IMR-90 (cell line): ENCODE data around the gene MCF2L. TPM values are rescaled to one million over a fixed set of nuclear protein-coding genes. Genes with fewer than 3 reads are reported as not detected.

Experiments
- ATAC-seq: fragments of 200-7000 bp; cut with Tn5 transposase; 2 replicates; pipeline ENCODE4 v1.9.1; 2020; ENCODE audit warnings: low read depth, mild to moderate bottlenecking, moderate library complexity
- BruUV-seq: library from RNA; stranded (reverse); fragments of 400-500 nt; replicated peaks from 2 replicates; lab custom pipeline; 2021; lab: Mats Ljungman, UMichigan
- CTCF ChIA-PET: fragments of 300-600 bp; formaldehyde crosslinking; extraction: SDS; loops from one replicate; lab custom pipeline; 2021; ENCODE audit warnings: antibody characterized with exemption; lab: Yijun Ruan, JAX
- POLR2A ChIA-PET: fragments of 300-600 bp; sonication (Branson Sonifier 250); formaldehyde crosslinking; loops from one replicate; lab custom pipeline; 2022; ENCODE audit warnings: antibody characterized with exemption; ENCODE audit not compliant: unreplicated experiment; lab: Charles Lee
- DNase-seq: peaks from one replicate; pipeline ENCODE4 v3.0.0; 2013
- H2AFZ ChIP-seq: replicated peaks from 2 replicates; pipeline ENCODE3; 2013; ENCODE audit warnings: low read length, mild to moderate bottlenecking; ENCODE audit not compliant: poor library complexity
- H2AK5ac ChIP-seq: 2 replicates; pipeline ENCODE4 v1.6.1; 2013; ENCODE audit warnings: low read depth, low read length, inconsistent platforms
- H2AK9ac ChIP-seq: replicated peaks from 2 replicates; pipeline ENCODE3; 2013; ENCODE audit warnings: mild to moderate bottlenecking, low read depth, low read length, moderate library complexity; ENCODE audit not compliant: poor library complexity
- H2BK120ac ChIP-seq: 2 replicates; pipeline ENCODE4 v1.6.1; 2013; ENCODE audit warnings: low read depth, low read length, inconsistent platforms
- H2BK15ac ChIP-seq: 3 replicates; pipeline ENCODE4 v1.6.1; 2013; ENCODE audit warnings: low read depth, low read length, inconsistent platforms
- H2BK20ac ChIP-seq: 2 replicates; pipeline ENCODE4 v1.6.1; 2013; ENCODE audit warnings: low read depth, mild to moderate bottlenecking, inconsistent platforms, low read length, moderate library complexity
- H2BK5ac ChIP-seq: 2 replicates; pipeline ENCODE4 v1.6.1; 2013; ENCODE audit warnings: mild to moderate bottlenecking, low read depth, low read length, inconsistent platforms; ENCODE audit not compliant: poor library complexity, severe bottlenecking
- H3K14ac ChIP-seq: replicated peaks from 2 replicates; pipeline ENCODE4 v1.6.1; 2013; ENCODE audit warnings: low read depth, low read length, inconsistent platforms
- H3K18ac ChIP-seq: 2 replicates; pipeline ENCODE4 v1.6.1; 2013; ENCODE audit warnings: low read depth, low read length, control low read depth
- H3K23ac ChIP-seq: 2 replicates; pipeline ENCODE4 v1.6.1; 2013; ENCODE audit warnings: low read depth, low read length, inconsistent platforms
- H3K27ac ChIP-seq: 2 replicates; pipeline ENCODE4 v1.5.1; 2013; ENCODE audit warnings: mild to moderate bottlenecking, control low read depth, low read length; ENCODE audit not compliant: insufficient read depth
- H3K27me3 ChIP-seq: 2 replicates; pipeline ENCODE4 v1.6.1; 2013; ENCODE audit warnings: low read length; ENCODE audit not compliant: control insufficient read depth, insufficient read depth
- H3K36me3 ChIP-seq: 2 replicates; pipeline ENCODE4 v1.6.1; 2013; ENCODE audit warnings: low read length, mixed read lengths; ENCODE audit not compliant: control insufficient read depth, insufficient read depth
- H3K4ac ChIP-seq: 2 replicates; pipeline ENCODE4 v1.6.1; 2013; ENCODE audit warnings: low read depth, low read length, inconsistent platforms
- H3K4me1 ChIP-seq: 2 replicates; pipeline ENCODE4 v1.6.1; 2013; ENCODE audit warnings: low read length, mixed read lengths; ENCODE audit not compliant: control insufficient read depth, insufficient read depth
- H3K4me2 ChIP-seq: 2 replicates; pipeline ENCODE4 v1.6.1; 2013; ENCODE audit warnings: low read depth, mild to moderate bottlenecking, control low read depth, low read length, moderate library complexity
- H3K4me3 ChIP-seq: 2 replicates; pipeline ENCODE4 v1.5.1; 2013; ENCODE audit warnings: low read depth, mild to moderate bottlenecking, control low read depth, low read length, moderate library complexity; ENCODE audit not compliant: insufficient read depth
- H3K56ac ChIP-seq: 2 replicates; pipeline ENCODE4 v1.6.1; 2013; ENCODE audit warnings: low read length, inconsistent platforms; ENCODE audit not compliant: insufficient read depth; ENCODE audit errors: extremely low read depth
- H3K79me1 ChIP-seq, 2 experiments: 2 replicates each; pipeline ENCODE4 v1.6.1; 2013; ENCODE audit warnings: low read length in 2 of 2, inconsistent platforms in 1 of 2, low read depth in 1 of 2
- H3K9ac ChIP-seq: 2 replicates; pipeline ENCODE4 v1.6.1; 2013; ENCODE audit warnings: low read depth, low read length, control low read depth
- H3K9me1 ChIP-seq: 2 replicates; pipeline ENCODE4 v1.6.1; 2013; ENCODE audit warnings: low read length, inconsistent platforms; ENCODE audit not compliant: insufficient read depth
- H3K9me3 ChIP-seq: 2 replicates; pipeline ENCODE4 v1.6.1; 2013; ENCODE audit warnings: low read length; ENCODE audit not compliant: control insufficient read depth, insufficient read depth
- H4K20me1 ChIP-seq: 2 replicates; pipeline ENCODE4 v1.6.1; 2013; ENCODE audit warnings: low read length, inconsistent platforms; ENCODE audit not compliant: insufficient read depth
- H4K5ac ChIP-seq: 2 replicates; pipeline ENCODE4 v1.6.1; 2013; ENCODE audit warnings: mild to moderate bottlenecking, low read depth, low read length, control low read depth
- H4K8ac ChIP-seq, 2 experiments: 2 replicates each; pipeline ENCODE4 v1.6.1; 2013; ENCODE audit warnings: low read depth in 2 of 2, low read length in 2 of 2, control low read depth in 1 of 2, inconsistent platforms in 1 of 2
- H4K91ac ChIP-seq: 2 replicates; pipeline ENCODE4 v1.6.1; 2013; ENCODE audit warnings: low read depth, low read length, inconsistent platforms; ENCODE audit not compliant: insufficient read depth
- BHLHE40 ChIP-seq: fragments of 150-350 bp; IDR thresholded peaks from 2 replicates; pipeline ENCODE4 v1.6.1; 2016; ENCODE audit warnings: mild to moderate bottlenecking, low read depth, low read length
- CEBPB ChIP-seq: IDR thresholded peaks from 2 replicates; pipeline ENCODE4 v1.6.1; 2012; ENCODE audit warnings: low read depth, low read length, improper control_type of control experiment
- CHD1 ChIP-seq: IDR thresholded peaks from 2 replicates; pipeline ENCODE4 v1.6.1; 2012; ENCODE audit warnings: low read depth, low read length, improper control_type of control experiment
- CTCF ChIP-seq: conservative IDR thresholded peaks from 2 replicates; pipeline ENCODE4 v1.5.1; 2012; ENCODE audit warnings: mild to moderate bottlenecking, low read depth, low read length, improper control_type of control experiment
- ELK1 ChIP-seq: fragments of 150-350 bp; IDR thresholded peaks from 2 replicates; pipeline ENCODE4 v1.6.1; 2016; ENCODE audit warnings: low read depth, mild to moderate bottlenecking, low read length, moderate library complexity, borderline replicate concordance
- FOS ChIP-seq: fragments of 150-350 bp; IDR thresholded peaks from 2 replicates; pipeline ENCODE4 v1.6.1; 2016; ENCODE audit warnings: low read depth, low read length
- MAFK ChIP-seq: IDR thresholded peaks from 2 replicates; pipeline ENCODE4 v1.6.1; 2012; ENCODE audit warnings: low read depth, low read length, improper control_type of control experiment
- MAZ ChIP-seq: IDR thresholded peaks from 2 replicates; pipeline ENCODE4 v1.6.1; 2012; ENCODE audit warnings: low read depth, mild to moderate bottlenecking, low read length, improper control_type of control experiment, moderate library complexity, borderline replicate concordance
- MXI1 ChIP-seq: IDR thresholded peaks from 2 replicates; pipeline ENCODE4 v1.6.1; 2012; ENCODE audit warnings: low read depth, mild to moderate bottlenecking, low read length, moderate library complexity, borderline replicate concordance
- NFE2L2 ChIP-seq: fragments of 150-350 bp; IDR thresholded peaks from 2 replicates; pipeline ENCODE4 v1.6.1; 2016; ENCODE audit warnings: low read depth, mild to moderate bottlenecking, low read length
- POLR2A ChIP-seq: IDR thresholded peaks from 2 replicates; pipeline ENCODE4 v1.6.1; 2012; ENCODE audit warnings: mild to moderate bottlenecking, low read depth, low read length
- RAD21 ChIP-seq: IDR thresholded peaks from 2 replicates; pipeline ENCODE4 v1.6.1; 2012; ENCODE audit warnings: low read length, improper control_type of control experiment
- RCOR1 ChIP-seq: IDR thresholded peaks from 2 replicates; pipeline ENCODE4 v1.6.1; 2012; ENCODE audit warnings: mild to moderate bottlenecking, low read length, improper control_type of control experiment; ENCODE audit not compliant: insufficient replicate concordance
- RFX5 ChIP-seq: IDR thresholded peaks from 2 replicates; pipeline ENCODE4 v1.8.0; 2012; ENCODE audit warnings: low read depth, mild to moderate bottlenecking, low read length, moderate library complexity
- SMC3 ChIP-seq: fragments of 150-350 bp; IDR thresholded peaks from 2 replicates; pipeline ENCODE4 v1.6.1; 2016; ENCODE audit warnings: low read depth, mild to moderate bottlenecking, antibody characterized with exemption, low read length, moderate library complexity
- USF2 ChIP-seq: fragments of 150-350 bp; IDR thresholded peaks from 2 replicates; pipeline ENCODE4 v1.6.1; 2017; ENCODE audit warnings: mild to moderate bottlenecking, antibody characterized with exemption, low read length, low read depth
- WGBS, 2 experiments: methylation state at CpG; one replicate each; pipeline versions ENCODE4 v1.1.5 to v1.1.7; 2013; ENCODE audit warnings: missing lambda C conversion rate in 2 of 2; ENCODE audit not compliant: insufficient read length in 1 of 2; ENCODE audit errors: extremely low coverage in 2 of 2; 5-methylcytosine and 5-hydroxymethylcytosine counted together
- dilution Hi-C: fragments of 300-500 bp; cut with HindIII; formaldehyde crosslinking; loops from one replicate; pipeline ENCODE4 v1.14.3; 2018; ENCODE audit warnings: low sequenced_read_pairs; ENCODE audit not compliant: unreplicated experiment
- in situ Hi-C: fragments of 300-500 bp; cut with MboI; formaldehyde crosslinking; loops from 3 replicates; pipeline ENCODE4 v1.14.3; 2019; ENCODE audit warnings: low sequenced_read_pairs, inconsistent platforms, mixed read lengths
- intact Hi-C: fragments of 100-400 bp; cut with micrococcal nuclease; formaldehyde crosslinking; loops from 2 replicates; pipeline ENCODE4 v1.10.0; 2022
- polyA plus RNA-seq, 3 experiments: library from polyadenylated mRNA; depleted of rRNA; stranded (reverse); fragments of >200 nt; gene quantifications; 2 replicates each; pipeline ENCODE4 v1.2.3, GENCODE V29; 2012; ENCODE audit warnings: low replicate concordance in 1 of 3
- total RNA-seq: library from RNA; depleted of rRNA; stranded (reverse); fragments of >200 nt; gene quantifications from 2 replicates; pipeline ENCODE4 v1.2.3, GENCODE V29; 2012

MCF2L gene
- total and polyA plus RNA-seq, 2 of the 4 experiments (the other 2 are of a cell fraction), result 0.18 TPM; not detected in 1

GRCh38 chr13:112940236-112940635, 28.8 kb upstream of the MCF2L start:
- Histone ChIP-seq H3K56ac (no peak overlapping the region), H3K4me3 (no peak overlapping the region), H4K20me1 (no peaks in the 10 kb centered on the region), H3K36me3 (no peaks in the 10 kb centered on the region), H2BK120ac (no peak overlapping the region), H3K9me1 (0 out of 2 replicates have a peak, but pooled peaks cover 2% of the 10 kb centered on the region), H3K18ac (no peak overlapping the region), H3K27ac (no peak overlapping the region), H3K4me2 (no peak overlapping the region), H2BK20ac (no peak overlapping the region), H3K9ac (no peak overlapping the region), H3K9me3 (no peaks in the 10 kb centered on the region), H3K4ac (no peak overlapping the region), H3K79me1 (no peaks in the 10 kb centered on the region), H3K14ac (no peak overlapping the region), H2AFZ (no peak overlapping the region), H3K4me1 (no peaks in the 10 kb centered on the region), H2AK9ac (no peak overlapping the region), H2BK15ac (no peak overlapping the region), H2BK5ac (no peak overlapping the region), H3K23ac (no peak overlapping the region), H4K5ac (no peak overlapping the region), H4K8ac (no peak overlapping the region), H4K91ac (no peak overlapping the region), H3K27me3 (peaks cover 23% of the 10 kb centered on the region), H2AK5ac (no peak overlapping the region)
- ChIA-PET CTCF (no interaction called here), POLR2A (no interaction called here)
- no peak for DNase-seq
- dilution Hi-C loops (no loop called here), intact Hi-C loops (loop anchor here (10.0 kb wide), 1 partner anchor 295 kb away; no protein-coding TSS in a partner anchor), in situ Hi-C loops (loop anchor here (25.0 kb wide), 2 partner anchors 297 to 447 kb away; no protein-coding TSS in a partner anchor)
- ATAC-seq, result no peak
- BruUV-seq, result no TSS peak
- WGBS, 2 experiments, result 25% methylated on average over 7 of the region's 14 CpGs; no CpG with 5 or more reads in 1 of the 2 experiments
- TF ChIP-seq RCOR1, result no peak
- no peak for TF ChIP-seq POLR2A
- no peak for TF ChIP-seq MXI1
- no peak for TF ChIP-seq SMC3
- TF ChIP-seq CTCF, result no peak
- no peak for TF ChIP-seq RAD21
- TF ChIP-seq ELK1, result no peak
- TF ChIP-seq CHD1, result no peak
- no peak for TF ChIP-seq USF2
- TF ChIP-seq BHLHE40, result no peak
- TF ChIP-seq MAZ, result no peak
- no peak for TF ChIP-seq NFE2L2
- no peak for TF ChIP-seq MAFK
- no peak for TF ChIP-seq RFX5
- TF ChIP-seq FOS, result no peak
- TF ChIP-seq CEBPB, result no peak
